Measurements from ENCODE around the gene SUGP2.
"Not testable (repeated sequence)": the region's sequence is repeated elsewhere in the genome, so short reads cannot be mapped to it uniquely, and the experiment has no call there.

The SUGP2 gene

GRCh38 chr19:19028526-19028925 is 4.8 kb downstream of the SUGP2 start:
- DNase-seq (ENCODE audit: extremely low read depth, low read depth) = no peak
- TF ChIP-seq CTCF (IDR thresholded peaks at IDR 0.05; ENCODE audit: low read depth, low read length) = no peak

- no peak for TF ChIP-seq CTCF (IDR thresholded peaks at IDR 0.05; ENCODE audit: low read depth, low read length)
- DNase-seq (ENCODE audit: extremely low read depth, low read depth) = no peak
Measured at GRCh38 chr19:19027228-19027627, 6.1 kb downstream of the SUGP2 start.

- no peak for DNase-seq (ENCODE audit: extremely low read depth, low read depth)
- peak; percentile 21 for TF ChIP-seq CTCF (IDR thresholded peaks at IDR 0.05; ENCODE audit: low read depth, low read length)
Measured at GRCh38 chr19:19026299-19026971, 6.9 kb downstream of the SUGP2 start.

GRCh38 chr19:19025861-19026260 is 7.5 kb downstream of the SUGP2 start:
- TF ChIP-seq CTCF (IDR thresholded peaks at IDR 0.05; ENCODE audit: low read depth, low read length) = no peak

GRCh38 chr19:19023376-19023775 is 9.9 kb downstream of the SUGP2 start:
- DNase-seq (ENCODE audit: extremely low read depth, low read depth) = not testable (repeated sequence)

More at GRCh38 chr19:19025861-19026260, 7.5 kb downstream of the SUGP2 start:
- DNase-seq (ENCODE audit: extremely low read depth, low read depth) = no peak

GRCh38 chr19:19022380-19022961 is 10.8 kb downstream of the SUGP2 start:
- no peak for TF ChIP-seq CTCF (IDR thresholded peaks at IDR 0.05; ENCODE audit: low read depth, low read length)
- no peak for DNase-seq (ENCODE audit: extremely low read depth, low read depth)

- no peak for DNase-seq (ENCODE audit: extremely low read depth, low read depth)
Measured at GRCh38 chr19:19021115-19021514, 12.2 kb downstream of the SUGP2 start.

More at GRCh38 chr19:19021115-19021514, 12.2 kb downstream of the SUGP2 start:
- no peak for TF ChIP-seq CTCF (IDR thresholded peaks at IDR 0.05; ENCODE audit: low read depth, low read length)

Data from AG09319 (cell line).